ENCODE results near the gene CREB3. TPM values are rescaled to one million over a fixed set of nuclear protein-coding genes. Genes with fewer than 3 reads are reported as not detected.
A peak's percentile ranks its signal among the peaks of the same experiment; 100 is the strongest.

The CREB3 gene
- total and polyA plus RNA-seq, 9 donors = 31.2 to 41.5 (median 36.6) TPM

- DNase-seq = peak; percentile 73 to 81 (median 75)
- intact Hi-C loops (cut with DNase I) = loop anchor here in 1 of 4 donors (10.0 kb wide), 1 partner anchor 1708 kb away; the partner anchor contains the start of gene ZBTB5
- Histone ChIP-seq H3K27me3 (no peaks in the 10 kb centered on the region), H3K27ac (peak overlapping the region; percentile 66 to 91), H3K36me3 (no peaks in the 10 kb centered on the region), H3K4me1 (ENCODE audit: insufficient read depth) (peaks cover 7% of the 10 kb centered on the region), H3K9me3 (no peaks in the 10 kb centered on the region), H3K4me3 (peak overlapping the region; percentile 65)
- WGBS, 3 donors = 10 to 12% (median 12%) methylated on average over 46 to 48 of the region's 48 CpGs
- TF ChIP-seq CTCF (IDR thresholded peaks at IDR 0.05) = peak; percentile 8 to 32 (median 31)
- TF ChIP-seq EP300 (IDR thresholded peaks at IDR 0.05) = no peak
Observed at GRCh38 chr9:35756275-35757225, 24.1 kb downstream of the CREB3 start.

GRCh38 chr9:35757226-35757891, 24.9 kb downstream of the CREB3 start:
- H3K4me1 ChIP-seq (ENCODE audit: insufficient read depth) = peaks cover 7% of the 10 kb centered on the region
- TF ChIP-seq POLR2A (IDR thresholded peaks at IDR 0.05) (no peak), CTCF (IDR thresholded peaks at IDR 0.05) (no peak), EP300 (IDR thresholded peaks at IDR 0.05) (no peak)
- H3K4me3 ChIP-seq = peak overlapping the region; percentile 65
- no peaks in the 10 kb centered on the region for H3K27me3 ChIP-seq
- peak in 4 of 5 donors; percentile 52 to 68 (median 63) for DNase-seq
- H3K9me3 ChIP-seq = no peaks in the 10 kb centered on the region
- WGBS, 3 donors = 3 to 5% (median 4%) methylated on average over 20 of the region's 20 CpGs
- peak overlapping the region; percentile 66 to 91 for H3K27ac ChIP-seq
- intact Hi-C loops (cut with DNase I) = loop anchor here in 1 of 4 donors (10.0 kb wide), 1 partner anchor 1707 kb away; the partner anchor contains the start of gene ZBTB5
- no peaks in the 10 kb centered on the region for H3K36me3 ChIP-seq

GRCh38 chr9:35757892-35758275, 25.4 kb downstream of the CREB3 start:
- DNase-seq = no peak
- Histone ChIP-seq H3K36me3 (no peaks in the 10 kb centered on the region), H3K4me3 (no peak overlapping the region), H3K27me3 (no peaks in the 10 kb centered on the region), H3K9me3 (no peaks in the 10 kb centered on the region), H3K27ac (peak overlapping the region in 1 of 2 donors; percentile 66), H3K4me1 (ENCODE audit: insufficient read depth) (peaks cover 7% of the 10 kb centered on the region)
- TF ChIP-seq CTCF (IDR thresholded peaks at IDR 0.05) (no peak), POLR2A (IDR thresholded peaks at IDR 0.05) (no peak), EP300 (IDR thresholded peaks at IDR 0.05) (no peak)
- intact Hi-C loops (cut with DNase I) = loop anchor here in 1 of 4 donors (10.0 kb wide), 1 partner anchor 1707 kb away; the partner anchor contains the start of gene ZBTB5

- TF ChIP-seq CTCF (IDR thresholded peaks at IDR 0.05) (no peak), POLR2A (IDR thresholded peaks at IDR 0.05) (no peak), EP300 (IDR thresholded peaks at IDR 0.05) (no peak)
- DNase-seq = no peak
- Histone ChIP-seq H3K9me3 (no peaks in the 10 kb centered on the region), H3K27me3 (no peaks in the 10 kb centered on the region), H3K4me3 (no peak overlapping the region), H3K27ac (peak overlapping the region in 1 of 2 donors; percentile 66), H3K36me3 (no peaks in the 10 kb centered on the region), H3K4me1 (ENCODE audit: insufficient read depth) (peaks cover 7% of the 10 kb centered on the region)
- WGBS, 3 donors = 30 to 39% (median 33%) methylated on average over 3 of the region's 3 CpGs
- intact Hi-C loops (cut with DNase I) = loop anchor here in 1 of 4 donors (10.0 kb wide), 1 partner anchor 1706 kb away; the partner anchor contains the start of gene ZBTB5
Observed at GRCh38 chr9:35758475-35759050, 26.1 kb downstream of the CREB3 start.
